SK-N-SH (cell line): ENCODE measurements around the gene MIGA2. TPM values are rescaled to one million over a fixed set of nuclear protein-coding genes. Genes with fewer than 3 reads are reported as not detected.

Experiments used
- CTCF ChIA-PET: fragments of 300-600, 350-600 bp; formaldehyde crosslinking; extraction: SDS; loops from one replicate; lab custom pipeline; 2021; lab: Yijun Ruan, JAX
- POLR2A ChIA-PET: fragments of 350-600 bp; sonication (Branson Sonifier 250); formaldehyde crosslinking; extraction: SDS; loops from one replicate; lab custom pipeline; 2020; ENCODE audit warnings: antibody characterized with exemption, inconsistent platforms; lab: Yijun Ruan, JAX
- DNase-seq: peaks from one replicate; pipeline ENCODE4 v3.0.0; 2012
- H2AFZ ChIP-seq: fragments of 200-600 bp; sonication (generic); 2 replicates; pipeline ENCODE4 v1.8.1; 2016; ENCODE audit warnings: antibody characterized with exemption, mild to moderate bottlenecking, low read depth
- H3F3A ChIP-seq: fragments of 200-600 bp; sonication (generic); replicated peaks from 2 replicates; pipeline ENCODE3; 2016; ENCODE audit warnings: antibody characterized with exemption, mild to moderate bottlenecking; ENCODE audit not compliant: insufficient read depth
- H3K27ac ChIP-seq, 2 experiments: fragments of 200-500 bp in 1 of 2; fragments of 200-600 bp in 1 of 2; sonication (Bioruptor generic) in 1 of 2; sonication (generic), shearing (Covaris generic) in 1 of 2; 2 replicates each; pipeline versions ENCODE4 v1.5.1 to v1.6.1; 2014 to 2016; ENCODE audit warnings: low read depth in 2 of 2, inconsistent platforms in 1 of 2, low read length in 1 of 2, mild to moderate bottlenecking in 1 of 2, mixed read lengths in 1 of 2
- H3K27me3 ChIP-seq: fragments of 200-600 bp; sonication (generic), shearing (Covaris generic); 2 replicates; pipeline ENCODE4 v1.6.1; 2016; ENCODE audit warnings: mixed run types; ENCODE audit not compliant: insufficient read depth
- H3K36me3 ChIP-seq, 2 experiments: fragments of 200-500 bp in 1 of 2; fragments of 200-600 bp in 1 of 2; sonication (Bioruptor generic) in 1 of 2; sonication (generic) in 1 of 2; replicated peaks in 1 of 2; 2 replicates each; pipeline versions ENCODE3 to v1.5.1; 2014 to 2016; ENCODE audit warnings: low read length in 1 of 2, mild to moderate bottlenecking in 1 of 2; ENCODE audit not compliant: insufficient read depth in 2 of 2, control insufficient read depth in 1 of 2
- H3K4me1 ChIP-seq, 2 experiments: fragments of 200-500 bp in 1 of 2; fragments of 200-600 bp in 1 of 2; sonication (Bioruptor generic) in 1 of 2; sonication (generic), shearing (Covaris generic) in 1 of 2; 2 replicates each; pipeline versions ENCODE4 v1.5.1 to v1.6.1; 2014 to 2016; ENCODE audit warnings: low read depth in 1 of 2, low read length in 1 of 2, mixed run types in 1 of 2; ENCODE audit not compliant: insufficient read depth in 2 of 2, control insufficient read depth in 1 of 2
- H3K4me2 ChIP-seq: fragments of 200-600 bp; sonication (generic), shearing (Covaris generic); 2 replicates; pipeline ENCODE4 v1.6.1; 2017; ENCODE audit warnings: mixed run types
- H3K4me3 ChIP-seq, 2 experiments: fragments of 200-500 bp in 1 of 2; fragments of 200-600 bp in 1 of 2; sonication (Bioruptor generic) in 1 of 2; sonication (generic), shearing (Covaris generic) in 1 of 2; 2 replicates each; pipeline versions ENCODE4 v1.5.1 to v1.8.1; 2014 to 2016; ENCODE audit warnings: low read depth in 2 of 2, inconsistent platforms in 1 of 2, low read length in 1 of 2, mild to moderate bottlenecking in 1 of 2, mixed read lengths in 1 of 2, moderate library complexity in 1 of 2
- H3K79me2 ChIP-seq: fragments of 200-600 bp; sonication (generic); 2 replicates; pipeline ENCODE4 v1.8.1; 2017; ENCODE audit warnings: mild to moderate bottlenecking; ENCODE audit not compliant: insufficient read depth
- H3K9ac ChIP-seq: fragments of 200-600 bp; sonication (generic); 2 replicates; pipeline ENCODE4 v1.6.1; 2017; ENCODE audit warnings: mixed run types
- H3K9me2 ChIP-seq: fragments of 200-600 bp; sonication (generic); 2 replicates; pipeline ENCODE4 v1.6.1; 2017; ENCODE audit warnings: mixed run types
- H3K9me3 ChIP-seq: fragments of 200-600 bp; sonication (generic); 2 replicates; pipeline ENCODE4 v1.6.1; 2017; ENCODE audit warnings: mixed run types, mild to moderate bottlenecking, moderate library complexity
- H4K20me1 ChIP-seq: fragments of 200-600 bp; sonication (generic); 2 replicates; pipeline ENCODE4 v1.6.1; 2017; ENCODE audit warnings: mild to moderate bottlenecking, mixed run types; ENCODE audit not compliant: insufficient read depth
- CHD2 ChIP-seq: fragments of 150-350 bp; IDR thresholded peaks from 2 replicates; pipeline ENCODE4 v1.6.1; 2018; ENCODE audit warnings: low read length; ENCODE audit not compliant: partially characterized antibody
- CTCF ChIP-seq: fragments of 200-600 bp; sonication (generic); IDR thresholded peaks from 2 replicates; pipeline ENCODE4 v1.6.1; 2017; ENCODE audit warnings: antibody characterized with exemption, mild to moderate bottlenecking, moderate library complexity
- EZH2phosphoT487 ChIP-seq: fragments of 200-600 bp; sonication (generic); IDR thresholded peaks from 2 replicates; pipeline ENCODE4 v1.6.1; 2017; ENCODE audit warnings: low read depth, mixed run types, mild to moderate bottlenecking, antibody characterized with exemption, moderate library complexity, borderline replicate concordance
- FOXM1 ChIP-seq: IDR thresholded peaks from 2 replicates; pipeline ENCODE4 v1.4.0; 2012; ENCODE audit warnings: low read depth, mild to moderate bottlenecking
- GATA2 ChIP-seq: sonication (generic); formaldehyde crosslinking; IDR thresholded peaks from 2 replicates; pipeline ENCODE4 v1.5.0; 2020; ENCODE audit warnings: mild to moderate bottlenecking, missing genetic modification reagents
- JUND ChIP-seq: IDR thresholded peaks from 2 replicates; pipeline ENCODE4 v1.4.0; 2012
- MXI1 ChIP-seq: IDR thresholded peaks from 2 replicates; pipeline ENCODE4 v1.6.1; 2012; ENCODE audit warnings: mild to moderate bottlenecking, low read depth, low read length, improper control_type of control experiment
- POLR2AphosphoS5 ChIP-seq: IDR thresholded peaks from 2 replicates; pipeline ENCODE4 v1.6.1; 2012; ENCODE audit warnings: low read depth, low read length
- SIN3A ChIP-seq: IDR thresholded peaks from 2 replicates; pipeline ENCODE4 v1.6.1; 2012; ENCODE audit warnings: low read depth, mild to moderate bottlenecking, low read length, moderate library complexity, borderline replicate concordance
- TEAD4 ChIP-seq: IDR thresholded peaks from 2 replicates; pipeline ENCODE4 v1.4.0; 2012; ENCODE audit warnings: mild to moderate bottlenecking, borderline replicate concordance; ENCODE audit not compliant: insufficient read depth
- USF1 ChIP-seq: IDR thresholded peaks from 2 replicates; pipeline ENCODE4 v1.4.0; 2012; ENCODE audit warnings: low read depth, borderline replicate concordance
- USF2 ChIP-seq: fragments of 150-350 bp; IDR thresholded peaks from 2 replicates; pipeline ENCODE4 v1.6.1; 2017; ENCODE audit warnings: antibody characterized with exemption, low read length, low read depth, borderline replicate concordance
- ZBTB33 ChIP-seq: IDR thresholded peaks from 2 replicates; pipeline ENCODE4 v1.4.0; 2012; ENCODE audit warnings: low read depth, borderline replicate concordance
- WGBS: methylation state at CpG from one replicate; pipeline ENCODE4 v1.1.6; 2017; ENCODE audit warnings: low lambda C conversion rate; 5-methylcytosine and 5-hydroxymethylcytosine counted together
- polyA plus RNA-seq, 3 experiments: library from polyadenylated mRNA; depleted of rRNA; stranded (reverse); fragments of >200 nt; gene quantifications; 2 replicates each; pipeline ENCODE4 v1.2.3, GENCODE V29; 2012
- TF ChIP-seq, protein P1 (sequence below): IDR thresholded peaks from 2 replicates; pipeline ENCODE4; 2012
- TF ChIP-seq, protein P2 (sequence below): IDR thresholded peaks from 2 replicates; pipeline ENCODE4 v1.4.0; 2012; ENCODE audit warnings: low read depth
- TF ChIP-seq, protein P3 (sequence below): fragments of 150-350 bp; IDR thresholded peaks from 2 replicates; pipeline ENCODE4 v1.6.1; 2016; ENCODE audit warnings: mild to moderate bottlenecking, low read depth, low read length

MIGA2 gene
- polyA plus RNA-seq, 1 of the 3 experiments (the other 2 are of a cell fraction): 21.2 TPM

- Histone ChIP-seq H3K79me2 (no peaks in the 10 kb centered on the region), H3K4me1 (no peaks in the 10 kb centered on the region; a peak in 1 of 4 replicates), H3K4me2 (no peak overlapping the region), H3K4me3 (no peak overlapping the region), H2AFZ (no peak overlapping the region), H3K9me3 (no peaks in the 10 kb centered on the region), H3K9me2 (no peaks in the 10 kb centered on the region), H3K27me3 (no peaks in the 10 kb centered on the region), H3K36me3 (peaks cover 6 to 52% of the 10 kb centered on the region in 2 experiments), H3F3A (peaks cover 7% of the 10 kb centered on the region), H3K27ac (no peak overlapping the region; a peak in 1 of 4 replicates), H3K9ac (no peak overlapping the region), H4K20me1 (no peaks in the 10 kb centered on the region)
- no peak for DNase-seq
- POLR2A ChIA-PET: interaction anchor here (1.4 kb wide), 1 partner anchor 10 kb away, joined by 4 read pairs; no protein-coding TSS in a partner anchor
- WGBS: 82% methylated on average over 5 of the region's 7 CpGs
- CTCF ChIA-PET: interaction anchor here (1.0 kb wide), 1 partner anchor 10 kb away, joined by 3 read pairs; no protein-coding TSS in a partner anchor
- TF ChIP-seq JUND: no peak
- TF ChIP-seq SIN3A: no peak
- TF ChIP-seq USF1: no peak
- TF ChIP-seq, protein P1, sequence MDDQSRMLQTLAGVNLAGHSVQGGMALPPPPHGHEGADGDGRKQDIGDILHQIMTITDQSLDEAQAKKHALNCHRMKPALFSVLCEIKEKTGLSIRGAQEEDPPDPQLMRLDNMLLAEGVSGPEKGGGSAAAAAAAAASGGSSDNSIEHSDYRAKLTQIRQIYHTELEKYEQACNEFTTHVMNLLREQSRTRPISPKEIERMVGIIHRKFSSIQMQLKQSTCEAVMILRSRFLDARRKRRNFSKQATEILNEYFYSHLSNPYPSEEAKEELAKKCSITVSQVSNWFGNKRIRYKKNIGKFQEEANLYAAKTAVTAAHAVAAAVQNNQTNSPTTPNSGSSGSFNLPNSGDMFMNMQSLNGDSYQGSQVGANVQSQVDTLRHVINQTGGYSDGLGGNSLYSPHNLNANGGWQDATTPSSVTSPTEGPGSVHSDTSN: no peak
- no peak for TF ChIP-seq TEAD4
- TF ChIP-seq CHD2: no peak
- TF ChIP-seq, protein P2, sequence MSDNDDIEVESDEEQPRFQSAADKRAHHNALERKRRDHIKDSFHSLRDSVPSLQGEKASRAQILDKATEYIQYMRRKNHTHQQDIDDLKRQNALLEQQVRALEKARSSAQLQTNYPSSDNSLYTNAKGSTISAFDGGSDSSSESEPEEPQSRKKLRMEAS: no peak
- no peak for TF ChIP-seq GATA2 (CRISPR knock-in tag)
- no peak for TF ChIP-seq POLR2AphosphoS5
- no peak for TF ChIP-seq CTCF
Measured at GRCh38 chr9:129012343-129012742, 24.1 kb upstream of the MIGA2 start.

GRCh38 chr9:129012893-129013448 lies 23.5 kb upstream of the MIGA2 start:
- H3K4me1 ChIP-seq: no peaks in the 10 kb centered on the region; a peak in 1 of 4 replicates
- ChIA-PET CTCF (interaction anchor here (1.0 kb wide), 1 partner anchor 10 kb away, joined by 3 read pairs; no protein-coding TSS in a partner anchor), POLR2A (interaction anchor here (1.4 kb wide), 1 partner anchor 9 kb away, joined by 4 read pairs; no protein-coding TSS in a partner anchor)
- H3K79me2 ChIP-seq: no peaks in the 10 kb centered on the region
- H3K27me3 ChIP-seq: no peaks in the 10 kb centered on the region
- 97% methylated on average over 13 of the region's 16 CpGs for WGBS
- H3K27ac ChIP-seq: no peak overlapping the region
- no peaks in the 10 kb centered on the region for H3K9me3 ChIP-seq
- peaks cover 7 to 45% of the 10 kb centered on the region in 2 experiments for H3K36me3 ChIP-seq
- no peaks in the 10 kb centered on the region for H4K20me1 ChIP-seq
- H3K9me2 ChIP-seq: no peaks in the 10 kb centered on the region
- no peak overlapping the region for H3K4me2 ChIP-seq
- no peak overlapping the region for H3K9ac ChIP-seq
- no peak for DNase-seq
- peaks cover 5% of the 10 kb centered on the region for H3F3A ChIP-seq
- H2AFZ ChIP-seq: no peak overlapping the region
- no peak overlapping the region for H3K4me3 ChIP-seq
- TF ChIP-seq MXI1 (no peak), FOXM1 (no peak), JUND (no peak), USF2 (no peak), ZBTB33 (no peak), EZH2phosphoT487 (no peak), TEAD4 (no peak)
- TF ChIP-seq, protein P3, sequence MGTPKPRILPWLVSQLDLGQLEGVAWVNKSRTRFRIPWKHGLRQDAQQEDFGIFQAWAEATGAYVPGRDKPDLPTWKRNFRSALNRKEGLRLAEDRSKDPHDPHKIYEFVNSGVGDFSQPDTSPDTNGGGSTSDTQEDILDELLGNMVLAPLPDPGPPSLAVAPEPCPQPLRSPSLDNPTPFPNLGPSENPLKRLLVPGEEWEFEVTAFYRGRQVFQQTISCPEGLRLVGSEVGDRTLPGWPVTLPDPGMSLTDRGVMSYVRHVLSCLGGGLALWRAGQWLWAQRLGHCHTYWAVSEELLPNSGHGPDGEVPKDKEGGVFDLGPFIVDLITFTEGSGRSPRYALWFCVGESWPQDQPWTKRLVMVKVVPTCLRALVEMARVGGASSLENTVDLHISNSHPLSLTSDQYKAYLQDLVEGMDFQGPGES: no peak
